WERI-Rb-1 (cell line): Measurements from ENCODE around the gene SLC45A1.

Source experiments
- DNase-seq: peaks from one replicate; pipeline ENCODE4 v3.0.0-alpha.2; 2020
- H3K27ac ChIP-seq: fragments of 250-450 bp; sonication (Bioruptor Pico); 2 replicates; pipeline ENCODE4 v1.5.1; 2020; ENCODE audit warnings: mild to moderate bottlenecking, moderate library complexity
- H3K27me3 ChIP-seq: fragments of 250-450 bp; sonication (Bioruptor Pico); 2 replicates; pipeline ENCODE4 v1.5.1; 2021; ENCODE audit warnings: mild to moderate bottlenecking, low read depth, moderate library complexity; ENCODE audit not compliant: insufficient read depth, severe bottlenecking
- H3K36me3 ChIP-seq: fragments of 250-450 bp; sonication (Bioruptor Pico); 2 replicates; pipeline ENCODE4 v1.5.1; 2020; ENCODE audit warnings: mild to moderate bottlenecking, moderate library complexity
- H3K4me3 ChIP-seq: 2 replicates; pipeline ENCODE4 v1.5.1; 2011; ENCODE audit warnings: low read depth, mild to moderate bottlenecking, control low read depth, low read length
- H3K9me3 ChIP-seq: fragments of 250-450 bp; sonication (Bioruptor Pico); 2 replicates; pipeline ENCODE4 v1.5.1; 2021; ENCODE audit warnings: mild to moderate bottlenecking, moderate library complexity; ENCODE audit not compliant: severe bottlenecking
- CTCF ChIP-seq: IDR thresholded peaks from 2 replicates; pipeline ENCODE4 v1.5.1; 2011; ENCODE audit warnings: low read depth, mild to moderate bottlenecking, control low read depth, inconsistent platforms, low read length

The SLC45A1 gene

GRCh38 chr1:8358897-8359616 is 41.1 kb downstream of the SLC45A1 start:
- no peak for TF ChIP-seq CTCF
- no peak overlapping the region for H3K27ac ChIP-seq
- peaks cover 96% of the 10 kb centered on the region for H3K36me3 ChIP-seq
- no peaks in the 10 kb centered on the region for H3K9me3 ChIP-seq
- no peaks in the 10 kb centered on the region for H3K27me3 ChIP-seq
- DNase-seq, result no peak
- H3K4me3 ChIP-seq, result no peak overlapping the region

- DNase-seq, result no peak
- Histone ChIP-seq H3K27ac (no peak overlapping the region), H3K36me3 (peaks cover 94% of the 10 kb centered on the region), H3K9me3 (no peaks in the 10 kb centered on the region), H3K4me3 (no peak overlapping the region), H3K27me3 (no peaks in the 10 kb centered on the region)
- no peak for TF ChIP-seq CTCF
Observed at GRCh38 chr1:8359617-8360481, 41.9 kb downstream of the SLC45A1 start.

DNA sequence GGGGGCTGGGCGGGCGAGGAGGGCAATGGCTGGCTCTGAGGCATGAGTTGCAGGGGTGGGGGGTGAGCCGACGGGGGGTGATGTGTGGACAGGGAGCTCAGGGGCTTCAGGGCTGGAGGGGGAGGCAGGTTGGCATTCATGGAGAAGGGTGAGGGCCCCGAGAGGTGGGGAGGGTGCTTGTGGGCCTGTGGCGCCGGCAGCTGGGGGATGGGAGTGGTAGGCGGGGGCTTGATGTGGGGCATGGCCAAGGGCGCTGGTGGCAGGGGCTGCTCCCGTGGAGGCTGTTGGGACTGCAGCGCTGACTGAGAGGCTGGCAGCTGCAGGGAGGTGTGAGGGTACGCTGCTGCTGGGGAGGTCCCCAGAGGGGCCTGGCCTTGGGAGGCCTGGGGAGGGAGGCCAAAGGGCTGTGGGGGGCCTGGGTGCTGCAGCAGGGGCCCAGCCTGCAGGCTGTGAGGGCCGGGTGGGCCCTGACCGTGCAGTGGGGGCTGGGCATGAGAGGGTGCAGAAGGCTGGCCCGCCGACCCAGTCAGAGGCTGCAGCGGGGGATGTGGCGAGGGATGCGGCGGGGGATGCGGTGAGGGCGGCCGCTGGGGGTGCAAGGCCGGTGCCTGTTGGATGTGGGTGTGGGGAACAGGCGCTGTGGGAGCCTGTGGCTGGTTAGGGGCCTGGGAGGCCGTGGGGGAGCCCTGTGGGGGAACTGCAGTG is 42.7 kb downstream of the SLC45A1 start:
- H3K27ac ChIP-seq, result no peak overlapping the region
- no peak for DNase-seq
- no peak for TF ChIP-seq CTCF
- no peaks in the 10 kb centered on the region for H3K27me3 ChIP-seq
- peaks cover 94% of the 10 kb centered on the region for H3K36me3 ChIP-seq
- no peaks in the 10 kb centered on the region for H3K9me3 ChIP-seq
- H3K4me3 ChIP-seq, result no peak overlapping the region

GRCh38 chr1:8361198-8361849 is 43.4 kb downstream of the SLC45A1 start:
- DNase-seq, result no peak
- TF ChIP-seq CTCF, result no peak
- H3K27ac ChIP-seq, result no peak overlapping the region
- no peaks in the 10 kb centered on the region for H3K9me3 ChIP-seq
- H3K27me3 ChIP-seq, result no peaks in the 10 kb centered on the region
- no peak overlapping the region for H3K4me3 ChIP-seq
- H3K36me3 ChIP-seq, result peaks cover 94% of the 10 kb centered on the region

DNA sequence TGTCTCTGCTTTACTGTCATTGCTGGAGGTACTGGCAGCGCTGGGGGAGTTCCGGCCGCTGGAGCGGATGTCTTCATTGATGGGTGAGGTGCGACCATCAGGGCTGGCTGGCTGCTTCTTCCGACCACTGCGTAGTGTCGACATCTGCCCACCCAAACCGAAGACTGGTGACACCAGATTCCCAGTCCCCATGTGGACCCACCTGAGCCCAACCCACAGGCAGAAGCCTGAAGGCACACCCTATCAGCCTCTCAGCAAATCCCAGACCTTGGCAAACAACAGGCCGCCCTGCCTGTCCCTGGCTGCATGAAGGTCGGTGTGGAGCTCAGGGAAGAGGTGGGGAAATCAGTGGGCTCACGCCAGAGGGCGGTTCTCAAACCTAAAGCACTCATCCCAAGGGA is 44.8 kb downstream of the SLC45A1 start:
- H3K27me3 ChIP-seq, result no peaks in the 10 kb centered on the region

More for the DNA sequence above, 44.8 kb downstream of the SLC45A1 start:
- Histone ChIP-seq H3K36me3 (peaks cover 83% of the 10 kb centered on the region), H3K9me3 (no peaks in the 10 kb centered on the region), H3K27ac (peak overlapping the region; percentile 52), H3K4me3 (no peak overlapping the region)
- no peak for TF ChIP-seq CTCF
- DNase-seq, result no peak
